Ascending aorta (tissue), 2 donors: Measurements from ENCODE around the gene CROT. TPM values are rescaled to one million over a fixed set of nuclear protein-coding genes. Genes with fewer than 3 reads are reported as not detected.

Experiments
- DNase-seq, 2 donors: peaks; one replicate each; pipeline ENCODE4 v3.0.0-alpha.2; 2019; ENCODE audit warnings: low spot score in 2 of 2
- H3K27ac ChIP-seq, 2 donors: fragments of 200-600 bp; sonication (generic); one replicate each; pipeline ENCODE4 v1.5.1; 2016 to 2017; ENCODE audit warnings: mild to moderate bottlenecking in 1 of 2
- H3K27me3 ChIP-seq: fragments of 200-600 bp; sonication (generic); one replicate; pipeline ENCODE4 v1.5.1; 2017
- H3K36me3 ChIP-seq, 2 donors: fragments of 200-600 bp; sonication (generic); one replicate each; pipeline ENCODE4 v1.5.1; 2016
- H3K4me1 ChIP-seq, 2 donors: fragments of 200-600 bp; sonication (generic); one replicate each; pipeline ENCODE4 v1.5.1; 2016 to 2017; ENCODE audit warnings: mild to moderate bottlenecking in 1 of 2
- H3K4me3 ChIP-seq, 2 donors: fragments of 200-600 bp; sonication (generic); one replicate each; pipeline ENCODE4 v1.5.1; 2016 to 2017; ENCODE audit warnings: mild to moderate bottlenecking in 1 of 2
- H3K9me3 ChIP-seq, 2 donors: fragments of 200-600 bp; sonication (generic); one replicate each; pipeline ENCODE4 v1.5.1; 2016
- intact Hi-C: fragments of 100-400 bp; cut with DNase I; formaldehyde crosslinking; loops from one replicate; pipeline ENCODE4 v1.15.1; 2023
- total RNA-seq: library from RNA; depleted of rRNA; stranded (reverse); fragments of >200 nt; gene quantifications from one replicate; pipeline ENCODE4 v1.1.0, GENCODE V29; 2016
- TF ChIP-seq, protein P1 (sequence below), 3 experiments: fragments of 200-600 bp in 2 of 3; fragments of 450-650 bp in 1 of 3; sonication (generic) in 2 of 3; IDR thresholded peaks; one replicate each; pipeline ENCODE4 v1.5.1; 2016 to 2019; ENCODE audit warnings: antibody characterized with exemption in 3 of 3, mild to moderate bottlenecking in 1 of 3, moderate library complexity in 1 of 3

The CROT gene
- total RNA-seq, 1 donor from 2014 or later: 3.0 TPM

GRCh38 chr7:87427288-87427687, 81.8 kb downstream of the CROT start:
- intact Hi-C loops: no loop called here
- TF ChIP-seq, protein P1, sequence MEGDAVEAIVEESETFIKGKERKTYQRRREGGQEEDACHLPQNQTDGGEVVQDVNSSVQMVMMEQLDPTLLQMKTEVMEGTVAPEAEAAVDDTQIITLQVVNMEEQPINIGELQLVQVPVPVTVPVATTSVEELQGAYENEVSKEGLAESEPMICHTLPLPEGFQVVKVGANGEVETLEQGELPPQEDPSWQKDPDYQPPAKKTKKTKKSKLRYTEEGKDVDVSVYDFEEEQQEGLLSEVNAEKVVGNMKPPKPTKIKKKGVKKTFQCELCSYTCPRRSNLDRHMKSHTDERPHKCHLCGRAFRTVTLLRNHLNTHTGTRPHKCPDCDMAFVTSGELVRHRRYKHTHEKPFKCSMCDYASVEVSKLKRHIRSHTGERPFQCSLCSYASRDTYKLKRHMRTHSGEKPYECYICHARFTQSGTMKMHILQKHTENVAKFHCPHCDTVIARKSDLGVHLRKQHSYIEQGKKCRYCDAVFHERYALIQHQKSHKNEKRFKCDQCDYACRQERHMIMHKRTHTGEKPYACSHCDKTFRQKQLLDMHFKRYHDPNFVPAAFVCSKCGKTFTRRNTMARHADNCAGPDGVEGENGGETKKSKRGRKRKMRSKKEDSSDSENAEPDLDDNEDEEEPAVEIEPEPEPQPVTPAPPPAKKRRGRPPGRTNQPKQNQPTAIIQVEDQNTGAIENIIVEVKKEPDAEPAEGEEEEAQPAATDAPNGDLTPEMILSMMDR (IDR thresholded peaks at IDR 0.05): no peak
- Histone ChIP-seq H3K9me3 (no peaks in the 10 kb centered on the region), H3K4me3 (no peak overlapping the region), H3K4me1 (no peaks in the 10 kb centered on the region), H3K36me3 (no peaks in the 10 kb centered on the region), H3K27me3 (no peaks in the 10 kb centered on the region), H3K27ac (no peak overlapping the region)
- no peak for DNase-seq

GRCh38 chr7:87432536-87432935, 87.1 kb downstream of the CROT start:
- Histone ChIP-seq H3K9me3 (no peaks in the 10 kb centered on the region), H3K4me3 (no peak overlapping the region), H3K4me1 (no peaks in the 10 kb centered on the region), H3K27ac (no peak overlapping the region), H3K36me3 (no peaks in the 10 kb centered on the region), H3K27me3 (no peaks in the 10 kb centered on the region)
- TF ChIP-seq, protein P1 (IDR thresholded peaks at IDR 0.05): no peak
- no peak for DNase-seq
- intact Hi-C loops: no loop called here

GRCh38 chr7:87435546-87435945, 90.1 kb downstream of the CROT start:
- H3K4me1 ChIP-seq: no peaks in the 10 kb centered on the region
- no peak overlapping the region for H3K27ac ChIP-seq
- no peaks in the 10 kb centered on the region for H3K36me3 ChIP-seq
- no peak for DNase-seq
- intact Hi-C loops: no loop called here
- no peaks in the 10 kb centered on the region for H3K9me3 ChIP-seq
- H3K4me3 ChIP-seq: no peak overlapping the region
- TF ChIP-seq, protein P1 (IDR thresholded peaks at IDR 0.05): no peak
- H3K27me3 ChIP-seq: no peaks in the 10 kb centered on the region

- no peak overlapping the region for H3K4me3 ChIP-seq
- H3K27ac ChIP-seq: no peak overlapping the region
- intact Hi-C loops: no loop called here
- H3K36me3 ChIP-seq: no peaks in the 10 kb centered on the region
- TF ChIP-seq, protein P1 (IDR thresholded peaks at IDR 0.05): no peak
- no peaks in the 10 kb centered on the region for H3K4me1 ChIP-seq
- no peak for DNase-seq
- H3K27me3 ChIP-seq: no peaks in the 10 kb centered on the region
- no peaks in the 10 kb centered on the region for H3K9me3 ChIP-seq
Measured at GRCh38 chr7:87445897-87446296, 100.4 kb downstream of the CROT start.

- Histone ChIP-seq H3K4me3 (no peak overlapping the region), H3K27me3 (no peaks in the 10 kb centered on the region), H3K9me3 (no peaks in the 10 kb centered on the region), H3K4me1 (no peaks in the 10 kb centered on the region), H3K36me3 (no peaks in the 10 kb centered on the region), H3K27ac (no peak overlapping the region)
- DNase-seq: no peak
- TF ChIP-seq, protein P1 (IDR thresholded peaks at IDR 0.05): no peak
- intact Hi-C loops: no loop called here
Measured at GRCh38 chr7:87447116-87447635, 101.7 kb downstream of the CROT start.

DNA sequence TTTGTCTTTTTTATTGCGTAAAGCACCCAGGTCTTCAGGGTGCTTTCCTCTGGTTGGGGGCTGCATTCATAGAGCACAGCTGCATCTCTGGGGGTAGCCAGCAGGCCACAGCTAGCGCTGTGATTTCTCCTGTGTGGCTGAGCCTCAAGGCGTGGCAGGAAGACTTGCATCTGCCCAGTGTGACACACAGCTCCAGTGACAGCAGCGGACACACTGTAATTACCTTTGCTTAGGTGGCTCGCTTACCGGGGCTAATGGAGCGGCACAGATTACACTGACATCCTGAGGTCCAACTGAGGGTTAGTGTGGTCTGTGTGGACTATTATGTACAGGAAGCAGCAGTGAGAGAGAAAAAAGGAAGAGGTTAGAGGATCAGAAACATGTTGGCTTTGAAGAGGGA, 102.9 kb downstream of the CROT start:
- Histone ChIP-seq H3K27me3 (no peaks in the 10 kb centered on the region), H3K36me3 (no peaks in the 10 kb centered on the region), H3K27ac (no peak overlapping the region), H3K4me1 (no peaks in the 10 kb centered on the region), H3K4me3 (no peak overlapping the region), H3K9me3 (no peaks in the 10 kb centered on the region)
- TF ChIP-seq, protein P1 (IDR thresholded peaks at IDR 0.05): no peak
- intact Hi-C loops: no loop called here
- DNase-seq: no peak
